ENCODE results near the gene LRRC7. TPM values are rescaled to one million over a fixed set of nuclear protein-coding genes. Genes with fewer than 3 reads are reported as not detected.

The LRRC7 gene
- total RNA-seq, 1 donor: 1.7 TPM

DNA sequence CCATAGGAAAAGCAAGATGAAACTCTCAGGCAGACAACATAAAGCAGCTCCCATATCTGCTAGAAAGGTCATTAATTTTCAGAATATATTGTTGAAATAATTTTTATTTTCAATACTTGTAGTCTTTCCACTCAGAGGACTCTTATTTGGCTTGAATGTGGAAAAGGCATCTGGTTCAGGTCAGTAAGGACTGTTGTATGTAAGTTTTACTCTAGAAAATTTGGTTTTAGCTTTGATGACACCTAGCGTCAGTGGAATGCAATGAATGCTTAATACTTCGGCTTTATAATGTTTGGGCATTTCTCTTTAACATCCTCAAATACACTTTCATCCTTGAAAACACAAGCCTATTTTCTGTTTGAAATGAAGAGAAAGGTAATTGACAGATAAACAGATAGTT lies 574.4 kb downstream of the LRRC7 start:
- no peaks in the 10 kb centered on the region for H3K9me3 ChIP-seq (ENCODE audit: low read depth, low read length)
- no peaks in the 10 kb centered on the region for H3K27me3 ChIP-seq (ENCODE audit: insufficient read depth, low read length)
- no peak overlapping the region for H3K4me3 ChIP-seq (ENCODE audit: low read length)
- H3K4me1 ChIP-seq (ENCODE audit: insufficient read depth, low read length): no peaks in the 10 kb centered on the region

DNA sequence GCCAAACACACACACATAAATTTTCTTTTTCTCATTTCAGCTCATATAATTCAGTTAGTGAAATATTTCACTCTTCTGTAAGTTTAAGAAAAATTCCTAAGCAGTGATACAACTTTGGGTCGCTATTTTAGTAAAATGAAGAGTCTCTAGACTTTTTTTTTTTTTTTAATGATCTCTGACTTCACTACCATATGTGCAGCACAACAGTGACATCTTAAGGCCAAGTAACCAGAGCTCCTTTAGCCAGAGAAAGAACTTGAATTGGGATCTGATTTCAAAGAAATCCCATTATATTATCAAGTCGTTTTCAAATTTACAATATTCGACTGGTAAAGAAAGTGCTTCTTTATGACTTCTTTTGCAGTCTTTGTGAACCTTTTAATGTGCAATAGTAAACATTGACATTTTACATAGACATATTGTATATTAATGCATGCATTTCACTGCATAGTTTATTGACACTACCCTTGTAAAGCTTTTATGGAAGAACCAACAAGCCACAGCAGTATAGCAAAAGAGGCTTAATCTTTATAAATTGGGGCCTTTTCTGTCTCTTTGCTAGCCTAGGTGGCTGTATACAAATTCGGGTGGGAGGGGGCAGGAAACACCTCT lies 575.4 kb downstream of the LRRC7 start:
- Histone ChIP-seq H3K9me3 (ENCODE audit: low read depth, low read length) (no peaks in the 10 kb centered on the region), H3K4me1 (ENCODE audit: insufficient read depth, low read length) (no peaks in the 10 kb centered on the region), H3K4me3 (ENCODE audit: low read length) (no peak overlapping the region), H3K27me3 (ENCODE audit: insufficient read depth, low read length) (no peaks in the 10 kb centered on the region)

DNA sequence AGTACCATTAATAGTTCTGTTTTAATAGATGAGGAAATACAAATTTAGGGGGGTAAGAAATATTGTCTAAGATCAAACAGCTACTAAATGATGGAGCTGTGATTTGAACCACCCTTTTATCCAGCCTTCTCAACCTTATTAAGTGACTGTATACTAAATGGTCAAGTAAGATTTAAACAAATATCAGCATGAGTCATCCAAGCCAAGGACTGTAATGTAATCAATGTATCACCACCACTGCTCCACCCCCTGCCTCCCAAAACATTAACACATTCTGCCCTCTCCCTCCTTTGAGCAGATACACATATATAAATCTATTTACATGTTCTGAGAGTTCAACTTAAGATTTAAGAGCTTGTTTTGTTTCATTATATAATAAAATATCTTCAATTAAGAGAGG lies 578.8 kb downstream of the LRRC7 start:
- Histone ChIP-seq H3K9me3 (ENCODE audit: low read depth, low read length) (no peaks in the 10 kb centered on the region), H3K4me3 (ENCODE audit: low read length) (no peak overlapping the region), H3K27me3 (ENCODE audit: insufficient read depth, low read length) (no peaks in the 10 kb centered on the region), H3K4me1 (ENCODE audit: insufficient read depth, low read length) (no peaks in the 10 kb centered on the region)

DNA sequence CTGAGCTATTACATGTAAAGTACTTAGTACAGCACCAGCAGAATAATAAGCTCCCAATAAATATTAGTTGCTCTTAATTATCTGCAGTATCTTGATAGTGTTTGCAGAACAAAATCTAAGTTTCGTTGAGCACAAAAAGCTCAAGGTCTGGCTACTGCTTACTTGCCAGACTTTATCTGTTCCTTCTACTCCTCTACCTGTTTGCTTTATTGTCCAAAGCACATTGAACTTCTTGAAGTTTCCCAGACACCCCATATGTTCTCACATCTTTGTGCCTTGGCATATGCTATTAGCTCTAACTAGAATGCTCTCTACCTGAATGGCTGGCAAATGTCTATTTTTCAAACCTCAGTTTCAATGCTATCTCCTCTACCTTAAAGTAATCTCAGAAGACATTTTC lies 582.7 kb downstream of the LRRC7 start:
- no peak overlapping the region for H3K4me3 ChIP-seq (ENCODE audit: low read length)
- no peaks in the 10 kb centered on the region for H3K9me3 ChIP-seq (ENCODE audit: low read depth, low read length)
- no peaks in the 10 kb centered on the region for H3K4me1 ChIP-seq (ENCODE audit: insufficient read depth, low read length)
- no peaks in the 10 kb centered on the region for H3K27me3 ChIP-seq (ENCODE audit: insufficient read depth, low read length)

- Histone ChIP-seq H3K4me3 (ENCODE audit: low read length) (no peak overlapping the region), H3K4me1 (ENCODE audit: insufficient read depth, low read length) (no peaks in the 10 kb centered on the region), H3K9me3 (ENCODE audit: low read depth, low read length) (no peaks in the 10 kb centered on the region), H3K27me3 (ENCODE audit: insufficient read depth, low read length) (no peaks in the 10 kb centered on the region)
Measured at GRCh38 chr1:70153739-70154138, 586.0 kb downstream of the LRRC7 start.

- Histone ChIP-seq H3K9me3 (ENCODE audit: low read depth, low read length) (no peaks in the 10 kb centered on the region), H3K4me3 (ENCODE audit: low read length) (no peak overlapping the region), H3K27me3 (ENCODE audit: insufficient read depth, low read length) (no peaks in the 10 kb centered on the region), H3K4me1 (ENCODE audit: insufficient read depth, low read length) (no peaks in the 10 kb centered on the region)
Measured at GRCh38 chr1:70156529-70157120, 588.9 kb downstream of the LRRC7 start.

GRCh38 chr1:70164350-70164749 lies 596.6 kb downstream of the LRRC7 start:
- Histone ChIP-seq H3K4me3 (ENCODE audit: low read length) (no peak overlapping the region), H3K27me3 (ENCODE audit: insufficient read depth, low read length) (no peaks in the 10 kb centered on the region), H3K9me3 (ENCODE audit: low read depth, low read length) (no peaks in the 10 kb centered on the region), H3K4me1 (ENCODE audit: insufficient read depth, low read length) (no peaks in the 10 kb centered on the region)

- Histone ChIP-seq H3K4me3 (ENCODE audit: low read length) (no peak overlapping the region), H3K27me3 (ENCODE audit: insufficient read depth, low read length) (no peaks in the 10 kb centered on the region), H3K9me3 (ENCODE audit: low read depth, low read length) (no peaks in the 10 kb centered on the region), H3K4me1 (ENCODE audit: insufficient read depth, low read length) (no peaks in the 10 kb centered on the region)
Measured at GRCh38 chr1:70168283-70168682, 600.6 kb downstream of the LRRC7 start.

DNA sequence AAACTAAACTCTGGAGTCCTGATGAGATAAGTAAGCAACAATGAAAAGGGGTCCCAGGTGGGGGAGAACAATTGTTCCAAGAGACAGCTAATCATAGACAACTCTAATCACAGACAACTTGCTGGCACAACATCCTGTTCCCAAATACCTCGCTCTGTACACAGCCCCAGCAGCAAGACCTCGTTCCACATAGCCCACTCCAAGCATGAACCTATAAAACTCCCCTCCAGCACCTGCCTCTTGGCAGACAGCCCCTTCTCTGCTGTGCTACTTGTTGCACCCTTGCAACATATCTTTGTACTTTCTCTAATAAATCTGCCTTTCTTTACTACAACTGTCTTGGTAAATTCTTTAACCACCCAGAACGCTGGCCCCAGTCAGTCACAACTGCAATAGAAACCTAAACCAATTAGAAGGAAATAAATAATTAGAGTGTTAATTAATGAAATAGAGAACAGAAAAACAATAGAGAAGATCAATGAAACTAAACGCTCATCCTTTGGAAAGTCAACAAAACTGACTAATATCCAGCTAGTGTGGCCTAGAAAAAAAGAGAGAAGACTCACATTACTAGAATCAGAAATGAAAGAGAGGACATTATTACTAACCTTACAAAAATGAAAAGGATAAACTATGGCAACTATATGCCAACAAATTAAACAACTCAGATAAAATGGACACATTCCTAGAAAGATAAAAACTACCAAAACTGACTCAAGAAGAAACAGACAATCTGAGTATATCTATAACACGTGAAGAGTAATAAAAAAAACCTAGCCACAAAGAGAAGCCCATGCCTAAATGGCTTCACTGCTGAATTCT lies 601.5 kb downstream of the LRRC7 start:
- Histone ChIP-seq H3K9me3 (ENCODE audit: low read depth, low read length) (no peaks in the 10 kb centered on the region), H3K4me1 (ENCODE audit: insufficient read depth, low read length) (no peaks in the 10 kb centered on the region), H3K27me3 (ENCODE audit: insufficient read depth, low read length) (no peaks in the 10 kb centered on the region), H3K4me3 (ENCODE audit: low read length) (no peak overlapping the region)

GRCh38 chr1:70171512-70171911 lies 603.8 kb downstream of the LRRC7 start:
- H3K4me1 ChIP-seq (ENCODE audit: insufficient read depth, low read length): no peaks in the 10 kb centered on the region
- no peaks in the 10 kb centered on the region for H3K9me3 ChIP-seq (ENCODE audit: low read depth, low read length)
- no peaks in the 10 kb centered on the region for H3K27me3 ChIP-seq (ENCODE audit: insufficient read depth, low read length)
- H3K4me3 ChIP-seq (ENCODE audit: low read length): no peak overlapping the region

All from mononuclear cell (primary cell).